Measurements from ENCODE around the gene SPATA1.
"Not testable (repeated sequence)": the region's sequence is repeated elsewhere in the genome, so short reads cannot be mapped to it uniquely, and the experiment has no call there.

Gene SPATA1

DNA sequence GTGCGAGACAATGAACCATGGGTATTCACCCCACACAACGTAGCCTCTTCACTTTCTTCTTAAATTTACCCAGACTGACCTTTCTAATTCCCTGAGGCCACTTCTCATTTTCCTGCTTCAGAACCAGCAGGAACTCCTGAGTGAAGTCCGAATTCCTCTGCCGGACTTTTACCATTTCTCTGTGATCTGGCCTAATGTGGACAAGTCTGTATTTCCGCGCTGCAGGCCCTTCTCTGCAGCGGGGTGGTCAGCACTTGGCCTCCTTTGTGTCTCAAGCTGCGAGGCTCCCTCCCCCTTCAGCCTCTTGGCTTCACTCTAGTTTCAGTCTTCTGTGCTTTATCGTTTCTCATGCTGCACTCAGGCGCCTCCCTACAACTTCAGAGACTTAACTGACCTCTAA is 77.5 kb downstream of the SPATA1 start:
- Histone ChIP-seq H3K27ac (peak overlapping the region in 5 of 21 experiments; percentile 3 to 60 (median 28)), H3K4me3 (no peak overlapping the region)

DNA sequence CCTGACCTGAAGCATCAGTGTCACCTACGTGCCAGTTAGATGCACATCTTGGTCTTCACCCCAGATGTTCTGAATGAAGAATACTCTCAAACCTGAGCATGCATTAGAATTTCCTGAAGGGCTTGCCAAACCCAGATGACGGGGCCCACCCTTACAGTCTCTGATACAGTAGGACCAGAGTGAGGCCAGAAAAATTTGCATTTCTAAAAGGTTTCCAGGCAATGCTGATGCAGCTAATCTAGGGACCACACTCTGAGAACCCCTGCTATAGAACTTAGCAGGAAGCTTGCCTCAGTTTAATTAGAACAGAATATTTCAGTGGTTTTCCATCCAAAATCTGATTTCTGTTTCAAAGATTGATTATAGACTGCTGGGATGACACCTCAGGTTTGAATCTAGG is 77.9 kb downstream of the SPATA1 start:
- peak overlapping the region in 3 of 21 experiments; percentile 28 to 60 (median 42) for H3K27ac ChIP-seq
- H3K4me3 ChIP-seq, result no peak overlapping the region

DNA sequence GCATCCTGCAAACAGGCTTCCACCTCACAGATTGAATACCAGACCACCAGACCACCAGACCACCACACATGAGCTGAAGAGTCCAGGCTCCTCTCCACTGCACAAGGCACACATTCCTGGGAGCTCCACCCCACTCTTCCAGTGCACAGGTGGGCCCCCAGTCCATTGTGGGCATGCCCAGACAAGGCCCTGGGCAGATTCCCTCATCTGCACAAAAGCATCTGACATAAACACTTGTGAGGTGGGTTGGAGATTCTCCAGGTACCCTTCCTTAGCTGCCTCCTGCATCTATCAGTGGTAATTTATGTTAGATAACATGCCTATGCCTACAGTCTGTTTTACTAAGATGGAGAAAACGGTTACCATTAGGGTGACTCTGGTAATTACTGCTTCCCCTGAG is 79.6 kb downstream of the SPATA1 start:
- no peak overlapping the region for H3K4me3 ChIP-seq
- H3K27ac ChIP-seq, result no peak overlapping the region

DNA sequence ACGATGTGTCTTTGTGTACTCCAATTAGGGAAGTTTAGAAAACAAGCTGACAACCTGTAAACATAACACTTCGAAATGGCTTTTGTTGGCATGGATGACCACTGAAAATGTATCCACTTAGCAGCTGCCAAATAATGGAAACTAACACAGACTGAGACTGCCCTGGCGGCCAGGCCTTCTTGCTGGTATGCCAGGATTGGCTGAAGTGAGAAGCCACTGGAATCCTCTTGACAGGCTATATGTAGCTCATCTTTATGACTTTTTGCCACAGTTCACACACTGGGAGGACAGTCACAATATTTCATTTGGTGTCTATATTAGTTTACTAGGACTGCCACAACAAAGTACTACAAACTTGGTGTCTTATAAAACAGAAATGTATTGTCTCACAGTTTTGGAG is 80.9 kb downstream of the SPATA1 start:
- H3K27ac ChIP-seq, result no peak overlapping the region
- no peak overlapping the region for H3K4me3 ChIP-seq

DNA sequence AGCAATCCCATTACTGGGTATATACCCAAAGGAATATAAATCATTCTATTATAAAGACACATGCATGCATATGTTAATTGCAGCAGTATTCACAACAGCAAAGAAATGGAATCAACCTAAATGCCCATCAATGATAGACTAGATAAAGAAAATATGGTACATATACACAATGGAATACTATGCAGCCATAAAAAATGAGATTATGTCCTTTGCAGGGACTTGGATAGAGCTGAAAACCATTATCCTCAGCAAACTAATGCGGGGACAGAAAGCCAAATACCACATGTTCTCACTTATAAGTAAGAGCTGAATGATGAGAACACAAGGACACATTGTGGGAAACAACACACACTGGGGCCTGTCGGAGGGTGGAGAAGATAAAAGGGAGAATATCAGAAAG is 88.8 kb downstream of the SPATA1 start:
- not testable (repeated sequence) for H3K4me3 ChIP-seq, H3K27ac ChIP-seq

DNA sequence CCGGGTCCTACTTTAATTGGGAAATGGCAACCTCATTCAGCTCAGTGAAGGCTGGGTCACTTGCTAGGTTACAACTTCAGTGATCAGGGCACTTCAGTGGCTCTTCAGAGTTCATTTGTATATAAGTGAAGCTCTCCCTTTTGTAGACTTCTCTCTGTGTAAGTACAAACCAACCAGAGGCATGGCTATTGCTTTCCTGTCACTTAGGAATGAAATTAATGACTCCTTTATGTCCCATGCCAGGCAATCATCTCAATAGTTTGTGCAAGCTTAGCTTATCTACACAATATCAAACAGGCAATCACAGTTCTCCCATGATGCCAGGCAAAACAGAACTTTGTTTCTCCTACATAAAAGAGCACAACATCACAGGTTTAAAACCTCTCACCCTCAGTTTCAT is 90.8 kb downstream of the SPATA1 start:
- Histone ChIP-seq H3K27ac (no peak overlapping the region), H3K4me3 (no peak overlapping the region)

DNA sequence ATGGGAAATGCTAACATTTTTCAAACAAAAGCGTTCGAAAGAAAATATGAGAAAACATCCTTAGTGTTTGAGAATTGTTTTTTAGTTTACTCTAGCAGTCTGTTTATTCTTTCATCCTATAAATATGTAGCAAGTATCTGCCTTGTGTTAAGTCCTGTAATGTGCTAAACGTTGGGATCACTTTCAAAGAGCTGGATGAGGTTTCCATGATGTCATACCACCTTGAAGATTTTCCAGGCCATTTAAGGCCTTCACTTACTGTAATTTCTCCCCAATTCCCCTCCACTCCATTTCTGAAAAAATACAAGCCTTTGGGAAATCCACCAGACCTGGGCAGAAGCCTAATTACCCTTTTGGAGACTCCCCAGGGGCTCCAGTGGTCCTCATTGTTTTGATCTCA is 92.2 kb downstream of the SPATA1 start:
- H3K4me3 ChIP-seq, result no peak overlapping the region
- H3K27ac ChIP-seq, result peak overlapping the region in 3 of 21 experiments; percentile 23 to 51 (median 42)

DNA sequence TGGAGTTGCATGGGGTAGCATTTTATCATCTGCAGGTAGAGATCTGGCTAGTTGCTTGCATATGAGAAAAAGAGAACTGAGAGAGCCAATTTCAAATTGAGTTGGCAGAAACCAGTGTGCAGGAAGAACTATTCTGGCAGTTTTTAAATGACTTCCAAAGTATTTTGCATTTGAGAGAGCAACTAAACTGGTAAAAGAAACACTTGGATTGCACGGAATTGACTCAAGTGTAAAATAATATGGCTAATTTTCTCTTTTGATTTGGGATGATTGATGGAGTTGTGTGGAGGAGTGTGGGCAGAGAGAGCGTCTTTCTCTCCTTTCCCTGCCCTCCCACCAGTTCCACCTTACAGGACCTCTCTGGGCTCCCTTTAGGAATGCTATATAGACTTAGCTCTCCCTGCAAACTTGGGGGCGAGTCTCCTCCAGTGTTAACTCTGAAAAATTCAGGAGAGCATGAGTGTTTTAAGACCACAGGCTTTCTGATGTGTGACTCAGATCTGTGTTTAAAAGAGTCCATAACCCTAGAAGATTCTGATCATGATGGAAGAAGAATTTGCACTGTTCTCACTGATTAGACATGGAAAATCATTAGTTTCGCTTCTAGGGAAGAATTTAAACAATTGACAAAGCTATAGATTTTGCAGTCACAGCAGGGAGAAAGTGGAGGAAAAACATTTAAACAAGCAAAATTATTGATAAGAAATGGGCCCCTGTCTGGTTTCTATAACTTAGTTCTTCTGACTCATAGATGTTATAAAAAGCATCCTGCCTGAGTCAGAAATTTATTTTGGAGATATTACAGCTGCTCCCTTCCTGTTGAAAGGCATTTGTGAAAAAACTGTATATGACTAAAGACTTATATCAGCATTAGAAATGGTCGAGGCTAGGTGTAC is 92.9 kb downstream of the SPATA1 start:
- Histone ChIP-seq H3K27ac (peak overlapping the region in 6 of 21 experiments; percentile 23 to 51 (median 31)), H3K4me3 (no peak overlapping the region)

DNA sequence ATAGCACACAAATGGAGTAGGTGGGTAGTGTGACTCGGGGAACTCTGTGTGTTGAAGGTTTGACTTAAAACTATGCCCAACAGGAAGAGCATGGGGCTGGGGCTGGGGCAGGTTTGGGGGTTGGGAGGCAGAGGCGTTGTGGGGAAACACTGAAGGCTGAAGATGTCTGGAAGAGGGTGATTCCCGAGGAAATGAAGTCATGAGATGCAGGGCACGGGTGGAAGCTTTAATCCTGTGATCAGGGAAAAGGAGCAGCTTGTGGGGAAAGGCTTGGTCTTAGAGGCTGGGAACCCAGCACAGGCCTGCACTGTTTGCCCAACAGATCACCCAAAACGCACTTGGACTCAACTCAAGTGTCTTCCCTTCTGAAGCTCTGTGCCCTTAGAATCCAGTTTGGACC is 94.6 kb downstream of the SPATA1 start:
- no peak overlapping the region for H3K27ac ChIP-seq
- H3K4me3 ChIP-seq, result no peak overlapping the region

DNA sequence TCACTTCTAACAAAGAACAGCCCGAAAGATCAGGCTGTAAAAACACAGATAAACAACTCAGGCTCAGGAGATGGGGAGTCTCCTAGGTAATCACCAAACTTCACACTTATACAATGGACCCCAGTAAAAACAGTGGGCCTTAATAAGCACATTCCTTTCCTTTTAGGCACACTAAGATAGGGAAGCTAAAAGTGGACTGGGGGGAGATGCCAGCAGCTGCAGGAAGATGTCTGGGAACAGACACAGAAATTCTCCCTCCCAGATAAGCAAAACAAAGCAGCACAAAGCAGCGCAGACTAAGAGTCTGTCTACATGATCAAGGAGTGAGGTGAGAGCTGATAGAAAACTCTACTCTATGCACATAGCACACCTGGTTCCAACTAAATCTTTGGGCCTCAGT is 97.0 kb downstream of the SPATA1 start:
- Histone ChIP-seq H3K27ac (peak overlapping the region in 13 of 21 experiments; percentile 12 to 73 (median 59)), H3K4me3 (no peak overlapping the region)

DNA sequence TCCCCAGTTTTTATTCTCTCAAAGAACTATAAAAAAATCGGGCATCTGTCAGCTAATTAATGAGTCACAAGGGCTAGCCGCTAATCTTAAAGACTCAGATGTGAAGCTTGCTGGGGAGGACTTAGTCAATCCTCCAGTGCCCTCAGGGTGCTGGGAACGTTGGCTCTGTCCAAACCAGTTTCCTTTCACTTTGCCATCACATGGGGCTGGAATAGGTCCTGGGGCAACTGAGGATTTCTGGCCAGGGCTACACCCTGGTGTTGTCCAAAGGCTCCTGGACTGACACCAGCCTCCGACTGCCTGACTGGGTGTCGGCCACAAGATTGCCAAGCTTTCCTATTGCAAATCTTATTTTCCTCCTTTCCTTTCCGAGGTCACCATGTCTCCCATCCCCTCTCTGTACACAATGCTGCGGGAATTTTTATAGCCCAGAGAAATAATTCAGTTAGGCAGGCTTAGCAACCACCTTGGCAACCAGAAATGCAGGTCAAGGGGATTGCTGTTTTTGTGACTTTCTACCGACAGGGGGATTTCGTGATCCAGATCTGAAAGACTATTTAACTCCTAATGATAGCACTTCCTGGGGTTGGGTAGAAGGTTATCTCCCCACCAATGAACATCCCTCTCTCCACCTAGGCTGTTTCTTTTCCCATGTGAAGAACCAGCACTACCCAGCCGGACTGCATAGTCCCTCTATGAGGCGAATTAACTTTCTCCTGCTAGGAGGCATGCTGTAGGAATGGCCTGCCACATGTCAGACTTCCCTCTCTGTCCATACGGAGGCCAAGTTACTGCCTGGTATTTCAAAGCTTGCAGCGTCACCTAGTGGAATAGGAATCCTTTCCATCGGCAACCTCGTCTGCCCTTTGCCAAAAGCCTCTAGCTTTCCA is 98.0 kb downstream of the SPATA1 start:
- Histone ChIP-seq H3K4me3 (peak overlapping the region in 5 of 7 experiments; percentile 1 to 20 (median 16)), H3K27ac (peak overlapping the region in 14 of 21 experiments; percentile 15 to 73 (median 60))

DNA sequence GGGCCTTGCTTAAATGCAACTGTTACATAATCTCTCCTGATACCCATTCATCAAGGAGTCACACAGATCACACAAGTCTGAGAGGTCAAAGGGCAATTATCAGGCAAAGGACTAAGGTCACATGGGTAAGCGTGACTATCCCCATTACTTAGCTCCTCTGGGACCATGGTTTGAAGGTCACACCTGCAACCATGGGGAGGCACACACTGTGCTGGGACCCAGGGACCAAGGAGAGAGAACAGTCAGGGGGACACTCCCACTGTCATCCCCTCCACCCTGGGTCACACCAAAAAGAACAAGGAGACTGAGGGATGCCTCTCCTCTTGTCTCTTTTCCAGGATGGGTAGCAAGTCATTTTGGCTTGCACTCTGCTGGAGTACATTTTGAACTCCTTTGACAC is 99.0 kb downstream of the SPATA1 start:
- no peak overlapping the region for H3K4me3 ChIP-seq

DNA sequence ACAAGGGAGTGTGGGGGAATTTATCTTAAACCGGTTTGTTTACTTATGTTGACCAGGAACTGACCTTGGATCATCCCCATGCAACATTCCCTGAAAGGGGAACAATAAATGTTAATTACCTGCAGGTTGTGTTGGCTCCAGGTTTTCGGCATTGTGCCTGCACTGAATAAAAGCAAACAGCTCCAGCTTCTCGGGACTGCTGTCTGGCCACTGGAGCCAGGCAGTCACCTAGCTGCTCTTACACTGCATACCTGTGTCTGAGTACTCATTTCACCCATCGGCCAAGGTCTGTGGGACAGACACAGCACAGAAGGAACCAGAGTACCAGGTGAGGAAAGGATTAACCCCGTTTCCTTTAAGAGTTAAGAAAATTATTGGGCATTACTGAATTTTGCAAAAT is 100.8 kb downstream of the SPATA1 start:
- no peak overlapping the region for H3K27ac ChIP-seq
- no peak overlapping the region for H3K4me3 ChIP-seq

More for the DNA sequence above, 99.0 kb downstream of the SPATA1 start:
- no peak overlapping the region for H3K27ac ChIP-seq

DNA sequence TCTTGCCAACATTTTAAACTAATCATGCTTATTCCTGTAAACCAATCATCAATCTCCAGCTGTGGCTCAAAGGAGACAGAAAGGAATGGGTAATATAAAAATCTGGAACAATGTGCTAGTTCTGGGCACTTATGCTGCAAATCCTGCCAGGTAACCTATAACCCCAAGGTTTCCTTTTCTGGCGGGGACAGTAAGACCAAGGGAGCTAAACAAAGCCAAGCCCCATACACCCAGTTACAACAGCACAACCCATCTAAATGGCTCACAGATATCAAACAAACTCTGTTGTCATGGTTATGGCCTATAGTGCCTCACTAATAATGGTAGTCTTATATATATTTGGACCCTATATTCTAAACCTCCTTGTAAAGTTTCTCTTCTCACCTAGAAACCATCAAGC is 104.9 kb downstream of the SPATA1 start:
- no peak overlapping the region for H3K27ac ChIP-seq
- H3K4me3 ChIP-seq, result no peak overlapping the region

DNA sequence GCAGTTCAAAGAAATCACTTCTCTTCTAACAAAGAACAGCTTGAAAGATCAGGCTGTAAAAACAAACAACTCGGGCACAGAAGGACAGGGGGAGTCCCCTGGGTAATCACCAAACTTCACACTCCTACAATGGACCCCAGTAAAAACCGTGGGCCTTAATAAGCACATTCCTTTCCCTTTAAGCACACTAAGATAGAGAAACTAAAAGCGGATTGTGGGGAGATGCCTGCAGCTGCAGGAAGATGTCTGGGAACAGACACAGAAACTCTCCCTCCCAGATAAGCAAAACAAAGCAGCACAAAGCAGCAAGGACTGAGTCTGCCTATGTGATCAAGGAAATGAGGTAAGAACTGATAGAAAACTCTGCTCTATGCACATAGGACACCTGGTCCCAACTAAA is 105.6 kb downstream of the SPATA1 start:
- Histone ChIP-seq H3K4me3 (no peak overlapping the region), H3K27ac (no peak overlapping the region)

DNA sequence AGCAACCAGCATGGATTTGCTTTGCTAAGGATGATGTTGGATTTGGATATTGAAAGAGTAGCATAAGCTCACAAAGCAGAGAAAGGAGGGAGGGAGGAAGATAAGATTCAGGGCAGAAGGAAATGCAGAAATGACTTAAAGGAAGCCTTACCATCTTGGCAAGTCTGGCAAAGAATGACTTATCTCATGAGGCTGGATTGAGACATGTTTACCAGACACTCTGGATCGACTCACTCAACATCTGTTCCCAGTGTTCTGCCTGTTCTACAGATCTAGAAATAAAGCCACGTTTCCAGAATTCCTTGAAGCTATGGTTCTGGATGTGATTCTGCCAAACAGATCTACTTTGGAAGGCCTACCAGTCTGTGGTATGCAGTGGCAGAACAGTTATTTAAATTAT is 106.8 kb downstream of the SPATA1 start:
- H3K4me3 ChIP-seq, result no peak overlapping the region
- no peak overlapping the region for H3K27ac ChIP-seq

DNA sequence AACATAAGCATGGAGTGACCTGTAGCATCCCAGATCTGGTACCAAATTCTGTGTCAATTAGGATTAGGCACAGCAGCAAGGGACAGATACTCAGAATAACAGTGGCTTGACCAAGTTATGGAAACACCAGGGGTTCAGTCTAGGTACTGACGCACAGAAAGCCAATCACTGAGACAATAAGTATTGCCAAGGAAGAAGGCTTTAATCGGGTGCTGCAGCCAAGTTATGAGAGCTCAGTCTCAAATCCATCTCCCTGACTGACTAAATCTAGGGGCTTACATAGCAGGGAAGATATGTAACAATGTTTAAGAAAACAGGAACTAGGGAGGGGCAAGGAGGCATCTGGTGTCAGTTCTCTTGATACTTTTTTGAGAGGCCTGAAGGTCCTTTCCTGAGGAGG is 107.7 kb downstream of the SPATA1 start:
- Histone ChIP-seq H3K4me3 (no peak overlapping the region), H3K27ac (no peak overlapping the region)

DNA sequence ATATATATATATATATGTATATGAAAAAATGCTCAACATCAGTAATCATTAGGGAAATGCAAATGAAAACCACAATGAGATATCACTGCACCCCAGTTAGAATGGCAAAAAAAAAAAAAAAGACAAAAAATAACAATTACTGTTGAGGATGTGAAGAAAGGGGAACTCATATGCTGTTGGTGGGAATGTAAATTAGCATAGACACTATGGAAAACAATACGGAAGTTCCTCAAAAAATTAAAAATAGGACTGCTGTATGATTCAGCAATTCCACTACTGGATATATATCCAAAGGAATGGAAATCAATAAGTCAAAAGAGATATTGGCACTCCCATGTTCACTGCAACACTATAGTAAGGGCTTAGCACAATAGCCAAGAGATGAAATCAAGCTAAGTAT is 109.6 kb downstream of the SPATA1 start:
- no peak overlapping the region for H3K4me3 ChIP-seq
- H3K27ac ChIP-seq, result no peak overlapping the region
